NCI-H2196 treated with DMSO at 0.1 percent for 48 hours (cell line): ENCODE data around the gene HIVEP3.
A peak's percentile ranks its signal among the peaks of the same experiment; 100 is the strongest.

ENCODE experiments used
- DNase-seq: peaks from one replicate; lab custom pipeline; 2025; ENCODE audit not compliant: unreplicated experiment; lab: John Stamatoyannopoulos, UW

HIVEP3 gene

GRCh38 chr1:41478118-41478748, 440.5 kb downstream of the HIVEP3 start:
- no peak for DNase-seq

- peak; percentile 85 for DNase-seq
Observed at GRCh38 chr1:41476807-41477361, 441.8 kb downstream of the HIVEP3 start.

- no peak for DNase-seq
Observed at GRCh38 chr1:41475859-41476567, 442.7 kb downstream of the HIVEP3 start.

GRCh38 chr1:41475346-41475745, 443.4 kb downstream of the HIVEP3 start:
- no peak for DNase-seq

GRCh38 chr1:41474490-41475271, 444.0 kb downstream of the HIVEP3 start:
- no peak for DNase-seq

GRCh38 chr1:41473738-41474362, 444.9 kb downstream of the HIVEP3 start:
- no peak for DNase-seq

- DNase-seq: no peak
Observed at GRCh38 chr1:41471658-41472057, 447.1 kb downstream of the HIVEP3 start.

GRCh38 chr1:41469706-41470105, 449.0 kb downstream of the HIVEP3 start:
- no peak for DNase-seq

GRCh38 chr1:41468122-41468762, 450.5 kb downstream of the HIVEP3 start:
- peak; percentile 27 for DNase-seq

GRCh38 chr1:41467673-41468072, 451.0 kb downstream of the HIVEP3 start:
- no peak for DNase-seq

GRCh38 chr1:41466146-41466545, 452.6 kb downstream of the HIVEP3 start:
- peak; percentile 37 for DNase-seq

GRCh38 chr1:41465741-41466140, 453.0 kb downstream of the HIVEP3 start:
- DNase-seq: no peak

GRCh38 chr1:41464885-41465284, 453.8 kb downstream of the HIVEP3 start:
- no peak for DNase-seq

- no peak for DNase-seq
Observed at GRCh38 chr1:41463516-41463915, 455.2 kb downstream of the HIVEP3 start.

GRCh38 chr1:41462680-41463004, 456.1 kb downstream of the HIVEP3 start:
- no peak for DNase-seq

GRCh38 chr1:41461790-41462679, 456.7 kb downstream of the HIVEP3 start:
- DNase-seq: no peak

GRCh38 chr1:41456847-41457540, 461.7 kb downstream of the HIVEP3 start:
- no peak for DNase-seq
